Esophagus squamous epithelium (tissue), 4 donors: Measurements from ENCODE around the gene ACTL10.

Source experiments
- CTCF ChIP-seq, 6 experiments: fragments of 450-650 bp in 4 of 6; fragments of 200-600 bp in 2 of 6; sonication (generic) in 2 of 6; IDR thresholded peaks; one replicate each; pipeline ENCODE4 v1.5.1; 2016 to 2019; ENCODE audit warnings: antibody characterized with exemption in 6 of 6, mild to moderate bottlenecking in 4 of 6, moderate library complexity in 4 of 6
- POLR2A ChIP-seq, 4 donors: fragments of 450-650 bp; IDR thresholded peaks; one replicate each; pipeline ENCODE4 v1.6.1; 2017; ENCODE audit warnings: antibody characterized with exemption in 4 of 4, mild to moderate bottlenecking in 4 of 4, moderate library complexity in 3 of 4

- TF ChIP-seq CTCF (IDR thresholded peaks at IDR 0.05) = no peak
- no peak for TF ChIP-seq POLR2A (IDR thresholded peaks at IDR 0.05)
These were observed 37.6 kb downstream of the ACTL10 start for GRCh38 chr20:33704197-33704924.
